GM12864 (cell line): Measurements from ENCODE around the gene ERRFI1.

Experiments
- DNase-seq: peaks from one replicate; pipeline ENCODE4 v3.0.0-alpha.2; 2011; ENCODE audit warnings: low read depth
- H3K4me3 ChIP-seq: 2 replicates; pipeline ENCODE4 v1.5.1; 2011; ENCODE audit warnings: mild to moderate bottlenecking, low read depth, low read length, control low read depth
- TF ChIP-seq, protein P1 (sequence below): IDR thresholded peaks from 2 replicates; pipeline ENCODE4 v1.5.1; 2011; ENCODE audit warnings: low read depth, mild to moderate bottlenecking, moderate library complexity, low read length, control low read depth, inconsistent platforms; ENCODE audit errors: missing control alignments

Gene ERRFI1

DNA sequence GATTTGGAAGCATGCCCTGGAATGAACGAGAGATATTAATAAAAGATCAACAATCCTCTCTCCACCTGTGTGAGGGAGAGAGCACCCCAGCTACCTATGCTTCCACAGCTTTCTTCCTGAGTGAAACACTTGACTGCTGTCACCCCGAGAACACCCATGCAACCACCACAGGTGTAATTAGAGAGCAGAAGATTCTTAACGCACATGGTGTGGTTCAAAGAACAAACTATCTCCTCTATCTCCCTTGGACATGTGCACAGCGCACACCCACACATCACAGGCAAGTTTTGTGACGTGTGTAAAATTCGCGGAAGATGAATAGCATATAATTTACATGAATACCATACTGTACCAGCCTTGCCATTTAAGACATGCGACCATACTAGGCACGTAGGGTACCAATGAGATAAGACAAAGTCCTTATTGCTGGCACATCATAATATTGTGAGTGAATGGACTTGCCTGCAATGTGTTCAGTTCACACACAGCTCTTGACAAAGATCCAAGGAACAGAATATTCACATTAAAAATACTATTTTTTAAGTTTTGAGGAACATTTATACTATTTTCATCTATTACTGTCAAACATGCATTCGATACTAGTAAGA, 11.6 kb downstream of the ERRFI1 start:
- H3K4me3 ChIP-seq = no peak overlapping the region
- no peak for DNase-seq
- TF ChIP-seq, protein P1, sequence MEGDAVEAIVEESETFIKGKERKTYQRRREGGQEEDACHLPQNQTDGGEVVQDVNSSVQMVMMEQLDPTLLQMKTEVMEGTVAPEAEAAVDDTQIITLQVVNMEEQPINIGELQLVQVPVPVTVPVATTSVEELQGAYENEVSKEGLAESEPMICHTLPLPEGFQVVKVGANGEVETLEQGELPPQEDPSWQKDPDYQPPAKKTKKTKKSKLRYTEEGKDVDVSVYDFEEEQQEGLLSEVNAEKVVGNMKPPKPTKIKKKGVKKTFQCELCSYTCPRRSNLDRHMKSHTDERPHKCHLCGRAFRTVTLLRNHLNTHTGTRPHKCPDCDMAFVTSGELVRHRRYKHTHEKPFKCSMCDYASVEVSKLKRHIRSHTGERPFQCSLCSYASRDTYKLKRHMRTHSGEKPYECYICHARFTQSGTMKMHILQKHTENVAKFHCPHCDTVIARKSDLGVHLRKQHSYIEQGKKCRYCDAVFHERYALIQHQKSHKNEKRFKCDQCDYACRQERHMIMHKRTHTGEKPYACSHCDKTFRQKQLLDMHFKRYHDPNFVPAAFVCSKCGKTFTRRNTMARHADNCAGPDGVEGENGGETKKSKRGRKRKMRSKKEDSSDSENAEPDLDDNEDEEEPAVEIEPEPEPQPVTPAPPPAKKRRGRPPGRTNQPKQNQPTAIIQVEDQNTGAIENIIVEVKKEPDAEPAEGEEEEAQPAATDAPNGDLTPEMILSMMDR = no peak

DNA sequence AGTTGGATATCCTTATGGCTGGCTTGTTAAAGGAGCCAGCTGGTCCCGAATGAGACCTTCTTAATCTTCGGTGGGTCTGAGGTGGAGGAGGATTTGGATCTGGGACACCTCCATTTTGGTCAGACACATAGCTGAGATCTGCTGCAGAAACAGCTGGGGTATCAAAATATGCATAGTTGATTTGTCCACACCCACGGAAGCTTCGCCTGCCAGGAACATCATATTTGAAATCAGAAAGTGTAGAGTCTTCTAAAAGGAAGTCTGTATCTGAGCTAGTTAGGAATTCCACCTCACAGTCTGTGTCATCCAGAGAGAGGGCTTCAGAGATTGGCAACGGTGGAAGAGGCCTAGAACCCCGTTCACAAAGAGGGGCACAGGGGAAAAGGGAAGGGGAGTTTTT, 12.3 kb downstream of the ERRFI1 start:
- TF ChIP-seq, protein P1 = no peak
- H3K4me3 ChIP-seq = no peak overlapping the region
- no peak for DNase-seq

DNA sequence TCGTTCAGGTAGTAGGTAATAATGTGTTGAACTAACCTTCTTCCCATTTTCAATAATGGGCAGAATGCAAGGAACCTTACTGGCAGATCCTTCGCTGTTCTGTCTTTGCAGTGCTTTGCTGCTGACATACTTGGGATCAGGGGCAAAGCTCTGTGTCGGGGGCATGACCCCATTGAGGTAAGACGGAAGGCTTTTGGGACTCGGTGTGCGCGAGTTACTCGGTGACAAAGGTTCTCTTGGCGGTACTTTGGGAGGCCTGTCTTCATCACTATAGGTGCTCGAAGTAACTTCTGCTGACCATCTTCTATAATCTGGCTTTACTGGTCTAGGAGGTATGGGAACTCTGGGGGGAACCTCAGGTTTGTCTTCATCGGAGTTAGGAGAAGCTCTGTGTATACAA, 12.7 kb downstream of the ERRFI1 start:
- DNase-seq = no peak
- TF ChIP-seq, protein P1 = no peak
- H3K4me3 ChIP-seq = no peak overlapping the region

DNA sequence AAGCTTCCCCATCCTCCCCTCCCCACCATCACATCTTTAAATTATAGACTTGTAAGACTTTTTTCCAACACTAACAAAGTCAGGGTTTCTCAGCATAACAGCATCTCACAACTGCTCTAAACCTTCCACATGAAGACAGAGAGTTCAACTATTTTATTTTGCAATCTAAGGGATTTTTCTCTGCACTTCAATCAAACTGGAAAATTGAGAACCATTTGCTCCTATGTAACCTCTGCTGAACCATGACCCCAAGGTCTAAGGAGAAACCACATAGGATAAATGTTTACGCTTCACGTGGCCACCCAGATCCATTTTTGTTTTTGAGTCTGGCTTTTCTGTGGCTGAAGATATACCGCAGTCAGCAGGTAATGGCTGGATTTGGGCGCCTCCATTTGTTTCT, 13.2 kb downstream of the ERRFI1 start:
- no peak for DNase-seq
- TF ChIP-seq, protein P1 = no peak
- H3K4me3 ChIP-seq = no peak overlapping the region

DNA sequence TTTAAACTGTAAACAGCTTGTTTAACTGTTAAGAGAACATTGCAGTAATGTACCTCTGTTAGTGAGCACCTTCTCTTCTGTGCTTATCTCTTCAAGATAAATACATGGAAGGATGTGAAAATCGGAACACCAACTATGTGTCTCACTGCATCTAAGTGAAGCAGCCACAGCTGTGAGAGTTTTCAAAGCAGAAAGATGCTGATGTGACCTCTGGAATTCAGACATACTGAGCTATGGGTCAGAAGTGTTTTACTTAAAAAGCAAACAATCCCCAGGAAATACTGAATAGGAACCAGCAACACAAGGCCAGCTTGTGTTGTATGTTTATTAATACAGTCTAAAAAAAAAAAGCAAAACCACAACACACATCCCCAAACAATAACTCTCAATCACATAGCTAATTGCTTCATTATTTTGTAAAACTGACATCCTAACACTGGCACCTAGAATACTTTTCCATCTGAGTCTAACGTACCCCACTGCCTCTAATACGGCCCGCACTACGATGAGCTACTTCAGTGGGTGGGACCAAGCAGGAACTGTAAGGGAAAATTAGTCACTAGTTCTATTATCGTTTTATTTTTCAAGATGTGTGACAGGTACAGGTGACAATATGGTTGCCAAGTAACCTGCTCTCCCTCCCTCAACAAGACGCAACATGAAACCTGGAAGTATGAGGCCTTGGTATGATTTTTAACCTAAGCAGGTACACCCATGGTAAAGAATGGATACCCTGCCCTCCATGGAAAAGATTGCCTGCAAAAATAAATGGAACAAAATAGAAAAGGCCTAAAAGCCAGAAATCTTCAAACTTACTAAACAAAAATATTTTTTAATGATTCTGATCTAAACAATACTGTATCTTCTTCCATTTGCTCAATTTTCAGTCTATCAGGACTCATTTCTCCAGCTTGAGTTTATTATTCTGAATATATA, 13.9 kb downstream of the ERRFI1 start:
- H3K4me3 ChIP-seq = no peak overlapping the region
- DNase-seq = no peak
- TF ChIP-seq, protein P1 = no peak

DNA sequence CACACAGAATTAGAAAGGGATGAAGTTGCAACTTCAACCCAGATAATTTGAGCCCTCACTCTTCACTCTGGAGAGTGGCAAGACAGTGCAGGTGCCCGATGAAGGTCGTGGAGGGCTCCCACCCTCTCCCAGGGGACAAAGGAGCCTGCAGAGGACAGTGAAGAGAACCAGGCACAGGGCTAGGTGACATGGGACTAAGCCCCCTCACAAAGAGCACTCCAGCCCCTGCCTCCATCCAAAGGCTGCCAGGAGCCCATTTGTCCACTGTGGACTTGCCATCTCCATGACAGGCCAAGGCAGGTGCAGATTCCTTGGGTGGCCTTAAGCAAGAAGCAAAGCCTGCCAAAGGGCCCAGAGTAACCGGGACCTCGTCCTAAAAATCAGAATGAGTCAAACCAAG, 15.1 kb downstream of the ERRFI1 start:
- no peak overlapping the region for H3K4me3 ChIP-seq
- DNase-seq = no peak
- TF ChIP-seq, protein P1 = no peak
